Activated T-cell treated with anti-CD3 and anti-CD28 coated beads for 24 hours (primary cell): ENCODE measurements around the gene DAB1.
"Not testable (repeated sequence)": the region's sequence is repeated elsewhere in the genome, so short reads cannot be mapped to it uniquely, and the experiment has no call there.

ENCODE experiments used
- DNase-seq: peaks from one replicate; pipeline ENCODE4 v3.0.0-alpha.2; 2020; ENCODE audit warnings: low read depth

The DAB1 gene

GRCh38 chr1:57118948-57119603 lies 304.8 kb downstream of the DAB1 start:
- no peak for DNase-seq

GRCh38 chr1:57117753-57118152 lies 306.1 kb downstream of the DAB1 start:
- no peak for DNase-seq

GRCh38 chr1:57116871-57117270 lies 307.0 kb downstream of the DAB1 start:
- no peak for DNase-seq

GRCh38 chr1:57115030-57115614 lies 308.7 kb downstream of the DAB1 start:
- no peak for DNase-seq

GRCh38 chr1:57112148-57112547 lies 311.7 kb downstream of the DAB1 start:
- DNase-seq, result no peak

- DNase-seq, result no peak
These were observed 312.7 kb downstream of the DAB1 start for GRCh38 chr1:57111175-57111574.

GRCh38 chr1:57109883-57110282 lies 314.0 kb downstream of the DAB1 start:
- no peak for DNase-seq

GRCh38 chr1:57109247-57109646 lies 314.6 kb downstream of the DAB1 start:
- DNase-seq, result no peak

GRCh38 chr1:57106296-57106695 lies 317.6 kb downstream of the DAB1 start:
- DNase-seq, result no peak

- DNase-seq, result no peak
These were observed 321.1 kb downstream of the DAB1 start for GRCh38 chr1:57102561-57103326.

GRCh38 chr1:57101209-57101608 lies 322.7 kb downstream of the DAB1 start:
- DNase-seq, result no peak

GRCh38 chr1:57094749-57095148 lies 329.1 kb downstream of the DAB1 start:
- no peak for DNase-seq

GRCh38 chr1:57093122-57093521 lies 330.7 kb downstream of the DAB1 start:
- DNase-seq, result no peak

- DNase-seq, result no peak
These were observed 332.2 kb downstream of the DAB1 start for GRCh38 chr1:57091642-57092041.

- no peak for DNase-seq
These were observed 334.0 kb downstream of the DAB1 start for GRCh38 chr1:57089855-57090254.

- DNase-seq, result no peak
These were observed 334.6 kb downstream of the DAB1 start for GRCh38 chr1:57089221-57089620.

- DNase-seq, result no peak
These were observed 335.2 kb downstream of the DAB1 start for GRCh38 chr1:57088653-57089052.

- DNase-seq, result not testable (repeated sequence)
These were observed 336.2 kb downstream of the DAB1 start for GRCh38 chr1:57087660-57088059.

- DNase-seq, result no peak
These were observed 337.7 kb downstream of the DAB1 start for GRCh38 chr1:57086154-57086553.

- DNase-seq, result no peak
These were observed 339.2 kb downstream of the DAB1 start for GRCh38 chr1:57084701-57085100.

GRCh38 chr1:57082711-57083439 lies 341.0 kb downstream of the DAB1 start:
- DNase-seq, result no peak

- DNase-seq, result no peak
These were observed 344.3 kb downstream of the DAB1 start for GRCh38 chr1:57079454-57080157.
